22Rv1 (cell line): Measurements from ENCODE around the gene NME7.

ENCODE experiments used
- H3K27ac ChIP-seq: fragments of 450-650 bp; 2 replicates; pipeline ENCODE4 v1.5.1; 2017
- CTCF ChIP-seq: fragments of 450-650 bp; IDR thresholded peaks from 2 replicates; pipeline ENCODE4 v1.5.1; 2017; ENCODE audit warnings: mild to moderate bottlenecking
- ZFX ChIP-seq: fragments of 450-650 bp; IDR thresholded peaks from 2 replicates; pipeline ENCODE4 v1.6.1; 2017; ENCODE audit warnings: antibody characterized with exemption, borderline replicate concordance

Gene NME7

GRCh38 chr1:169109561-169110134 lies 257.9 kb downstream of the NME7 start:
- peak overlapping the region; percentile 76 for H3K27ac ChIP-seq
- TF ChIP-seq CTCF (no peak), ZFX (no peak)

GRCh38 chr1:169108863-169109560 lies 258.6 kb downstream of the NME7 start:
- TF ChIP-seq ZFX (no peak), CTCF (peak; percentile 86)
- peak overlapping the region; percentile 76 for H3K27ac ChIP-seq

GRCh38 chr1:169108223-169108622 lies 259.4 kb downstream of the NME7 start:
- peak overlapping the region; percentile 76 for H3K27ac ChIP-seq
- TF ChIP-seq CTCF (no peak), ZFX (no peak)

- TF ChIP-seq ZFX = no peak
- TF ChIP-seq CTCF = no peak
- H3K27ac ChIP-seq = peak overlapping the region; percentile 76
Measured at GRCh38 chr1:169107603-169108208, 259.9 kb downstream of the NME7 start.

GRCh38 chr1:169106921-169107602 lies 260.5 kb downstream of the NME7 start:
- H3K27ac ChIP-seq = peak overlapping the region; percentile 76
- TF ChIP-seq CTCF (no peak), ZFX (no peak)

- no peak for TF ChIP-seq CTCF
- no peak for TF ChIP-seq ZFX
- peak within 1 kb of the TSS; percentile 76 for H3K27ac ChIP-seq
Measured at GRCh38 chr1:169106095-169106920, 261.3 kb downstream of the NME7 start, which contains the start of gene ATP1B1. Gene ATP1B1 (plus strand): TSS chr1:169106690. CDS start chr1:169106830, 140 bp downstream.
